Bronchial epithelial cell (primary cell): ENCODE results near the gene CAMTA1. TPM values are rescaled to one million over a fixed set of nuclear protein-coding genes. Genes with fewer than 3 reads are reported as not detected.
"Not testable (repeated sequence)": the region's sequence is repeated elsewhere in the genome, so short reads cannot be mapped to it uniquely, and the experiment has no call there.

Experiments
- DNase-seq: peaks from one replicate; pipeline ENCODE4 v3.0.0-alpha.2; 2010; ENCODE audit warnings: low read depth
- FAIRE-seq: peaks from 2 replicates; lab custom pipeline; 2011; peaks lifted over from hg19 to GRCh38; lab: Jason Lieb, UNC
- H3K27me3 ChIP-seq: 2 replicates; pipeline ENCODE4 v1.5.1; 2011; ENCODE audit warnings: low read length; ENCODE audit not compliant: control insufficient read depth, insufficient read depth
- H3K36me3 ChIP-seq: 2 replicates; pipeline ENCODE4 v1.5.1; 2011; ENCODE audit warnings: low read length; ENCODE audit not compliant: control insufficient read depth, insufficient read depth
- H3K4me3 ChIP-seq: 2 replicates; pipeline ENCODE4 v1.5.1; 2011; ENCODE audit warnings: mild to moderate bottlenecking, low read depth, low read length, control low read depth
- total RNA-seq: library from RNA; depleted of rRNA; stranded (reverse); fragments of >200 nt; gene quantifications from 2 replicates; pipeline ENCODE4 v1.2.1, GENCODE V29; 2014
- TF ChIP-seq, protein P1 (sequence below): IDR thresholded peaks from 2 replicates; pipeline ENCODE4 v1.5.1; 2011; ENCODE audit warnings: mild to moderate bottlenecking, moderate library complexity, low read length, control low read depth, inconsistent platforms; ENCODE audit not compliant: insufficient read depth, severe bottlenecking

Gene CAMTA1
- total RNA-seq, 1 donor from 2014 or later, result 68.2 TPM

DNA sequence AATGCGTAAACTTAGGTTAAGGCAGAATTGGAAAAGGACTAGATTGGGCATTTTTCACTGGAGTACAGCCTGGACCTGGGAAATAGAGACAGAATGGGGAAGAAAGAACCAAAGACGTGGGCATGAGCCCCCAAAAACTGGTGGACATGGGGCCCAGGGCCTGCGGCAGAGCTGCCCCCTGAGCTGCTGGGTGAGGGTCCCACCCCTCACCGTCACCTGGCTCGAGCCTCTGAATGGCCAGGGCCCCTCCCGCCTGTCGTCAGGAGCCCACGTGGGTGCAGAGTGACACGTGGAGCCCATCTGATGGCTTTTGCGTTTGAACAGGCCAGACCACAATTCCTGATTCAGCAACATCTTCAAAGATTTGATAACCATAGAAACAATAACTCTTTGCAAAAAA, 624.9 kb downstream of the CAMTA1 start:
- no peaks in the 10 kb centered on the region for H3K27me3 ChIP-seq
- FAIRE-seq, result no peak
- no peak for DNase-seq
- no peaks in the 10 kb centered on the region for H3K36me3 ChIP-seq
- TF ChIP-seq, protein P1, sequence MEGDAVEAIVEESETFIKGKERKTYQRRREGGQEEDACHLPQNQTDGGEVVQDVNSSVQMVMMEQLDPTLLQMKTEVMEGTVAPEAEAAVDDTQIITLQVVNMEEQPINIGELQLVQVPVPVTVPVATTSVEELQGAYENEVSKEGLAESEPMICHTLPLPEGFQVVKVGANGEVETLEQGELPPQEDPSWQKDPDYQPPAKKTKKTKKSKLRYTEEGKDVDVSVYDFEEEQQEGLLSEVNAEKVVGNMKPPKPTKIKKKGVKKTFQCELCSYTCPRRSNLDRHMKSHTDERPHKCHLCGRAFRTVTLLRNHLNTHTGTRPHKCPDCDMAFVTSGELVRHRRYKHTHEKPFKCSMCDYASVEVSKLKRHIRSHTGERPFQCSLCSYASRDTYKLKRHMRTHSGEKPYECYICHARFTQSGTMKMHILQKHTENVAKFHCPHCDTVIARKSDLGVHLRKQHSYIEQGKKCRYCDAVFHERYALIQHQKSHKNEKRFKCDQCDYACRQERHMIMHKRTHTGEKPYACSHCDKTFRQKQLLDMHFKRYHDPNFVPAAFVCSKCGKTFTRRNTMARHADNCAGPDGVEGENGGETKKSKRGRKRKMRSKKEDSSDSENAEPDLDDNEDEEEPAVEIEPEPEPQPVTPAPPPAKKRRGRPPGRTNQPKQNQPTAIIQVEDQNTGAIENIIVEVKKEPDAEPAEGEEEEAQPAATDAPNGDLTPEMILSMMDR, result no peak
- H3K4me3 ChIP-seq, result no peak overlapping the region

DNA sequence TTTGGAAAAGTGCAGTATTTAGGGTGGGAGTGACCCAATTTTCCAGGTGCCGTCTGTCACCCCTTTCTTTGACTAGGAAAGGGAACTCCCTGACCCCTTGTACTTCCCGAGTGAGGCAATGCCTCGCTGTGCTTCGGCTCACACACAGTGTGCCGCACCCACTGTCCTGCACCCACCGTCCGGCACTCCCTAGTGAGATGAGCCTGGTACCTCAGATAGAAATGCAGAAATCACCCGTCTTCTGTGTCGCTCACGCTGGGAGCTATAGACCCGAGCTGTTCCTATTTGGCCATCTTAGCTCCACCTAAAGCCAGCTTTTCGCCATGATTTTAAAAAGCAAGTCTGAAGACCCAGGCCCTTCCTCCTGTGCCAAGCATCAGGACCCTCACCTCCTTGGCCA, 632.4 kb downstream of the CAMTA1 start:
- not testable (repeated sequence) for H3K4me3 ChIP-seq, FAIRE-seq, H3K27me3 ChIP-seq, DNase-seq, H3K36me3 ChIP-seq

- TF ChIP-seq, protein P1, result no peak
- DNase-seq (no peak), FAIRE-seq (no peak)
- Histone ChIP-seq H3K27me3 (no peaks in the 10 kb centered on the region), H3K36me3 (no peaks in the 10 kb centered on the region), H3K4me3 (no peak overlapping the region)
These were observed 633.3 kb downstream of the CAMTA1 start for GRCh38 chr1:7418442-7419080.

DNA sequence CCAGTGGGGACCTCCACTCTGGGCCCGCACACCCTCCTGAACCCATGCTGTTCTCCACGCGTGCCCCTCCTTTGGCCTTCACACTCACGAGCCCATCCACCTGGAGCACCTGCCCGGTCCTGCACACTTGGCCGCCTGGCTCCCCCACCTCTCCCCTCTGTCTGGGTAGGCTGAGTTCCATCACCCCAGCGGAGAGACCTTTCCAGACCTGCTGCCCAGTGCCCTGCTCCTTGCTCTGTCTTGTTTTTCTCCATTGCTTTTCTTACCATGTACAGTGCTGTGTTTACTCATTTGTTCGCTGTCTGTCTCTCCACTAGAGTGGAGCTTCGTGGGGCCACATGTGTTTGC, 634.8 kb downstream of the CAMTA1 start:
- H3K4me3 ChIP-seq, result no peak overlapping the region
- TF ChIP-seq, protein P1, result no peak
- no peaks in the 10 kb centered on the region for H3K36me3 ChIP-seq
- H3K27me3 ChIP-seq, result no peaks in the 10 kb centered on the region
- FAIRE-seq, result no peak
- DNase-seq, result no peak

DNA sequence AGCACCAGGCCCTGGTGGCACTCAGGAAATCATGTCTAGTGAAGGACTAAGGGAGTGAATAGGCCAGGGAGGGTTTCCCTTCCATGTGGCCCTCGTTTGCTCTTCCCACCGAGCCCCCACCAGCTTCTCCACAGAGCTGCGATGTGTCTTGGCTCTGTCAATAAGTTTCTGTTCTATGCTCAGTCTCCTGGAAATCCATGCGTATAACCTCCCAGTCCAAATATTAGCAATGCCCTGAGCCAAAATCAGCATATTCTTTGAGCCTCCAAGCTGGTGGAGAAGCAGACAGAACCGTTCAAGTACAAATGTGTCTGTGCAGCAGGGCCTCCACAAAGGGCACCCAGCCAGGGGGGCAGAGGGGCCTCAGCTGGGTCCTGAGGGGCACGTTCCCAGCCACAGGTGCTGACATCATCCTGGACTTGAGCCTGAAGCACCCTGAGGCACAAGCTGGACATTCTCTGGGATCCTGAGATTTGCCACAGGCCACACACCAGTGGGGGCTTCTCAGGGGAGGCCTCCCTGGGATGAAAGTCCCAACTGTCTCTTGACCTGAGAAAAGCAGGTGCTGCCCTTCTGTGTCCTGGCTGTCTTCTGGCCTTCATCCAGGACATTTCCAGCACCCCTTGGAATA, 635.3 kb downstream of the CAMTA1 start:
- DNase-seq (no peak), FAIRE-seq (no peak)
- TF ChIP-seq, protein P1, result no peak
- no peaks in the 10 kb centered on the region for H3K36me3 ChIP-seq
- H3K4me3 ChIP-seq, result no peak overlapping the region
- no peaks in the 10 kb centered on the region for H3K27me3 ChIP-seq

- Histone ChIP-seq H3K36me3 (no peaks in the 10 kb centered on the region), H3K4me3 (no peak overlapping the region), H3K27me3 (no peaks in the 10 kb centered on the region)
- FAIRE-seq (no peak), DNase-seq (no peak)
- TF ChIP-seq, protein P1, result no peak
These were observed 636.3 kb downstream of the CAMTA1 start for GRCh38 chr1:7421471-7422075.
